ENCODE measurements around the gene CCDC171.

GRCh38 chr9:15513335-15513734 lies 39.5 kb upstream of the CCDC171 start:
- no peak for TF ChIP-seq POLR2A (IDR thresholded peaks at IDR 0.05)
- TF ChIP-seq CTCF (IDR thresholded peaks at IDR 0.05): no peak
- TF ChIP-seq POLR2AphosphoS5 (IDR thresholded peaks at IDR 0.05): no peak

Data from prostate gland (tissue), 2 donors.